Measurements from ENCODE around the gene MYBPC1.

DNA sequence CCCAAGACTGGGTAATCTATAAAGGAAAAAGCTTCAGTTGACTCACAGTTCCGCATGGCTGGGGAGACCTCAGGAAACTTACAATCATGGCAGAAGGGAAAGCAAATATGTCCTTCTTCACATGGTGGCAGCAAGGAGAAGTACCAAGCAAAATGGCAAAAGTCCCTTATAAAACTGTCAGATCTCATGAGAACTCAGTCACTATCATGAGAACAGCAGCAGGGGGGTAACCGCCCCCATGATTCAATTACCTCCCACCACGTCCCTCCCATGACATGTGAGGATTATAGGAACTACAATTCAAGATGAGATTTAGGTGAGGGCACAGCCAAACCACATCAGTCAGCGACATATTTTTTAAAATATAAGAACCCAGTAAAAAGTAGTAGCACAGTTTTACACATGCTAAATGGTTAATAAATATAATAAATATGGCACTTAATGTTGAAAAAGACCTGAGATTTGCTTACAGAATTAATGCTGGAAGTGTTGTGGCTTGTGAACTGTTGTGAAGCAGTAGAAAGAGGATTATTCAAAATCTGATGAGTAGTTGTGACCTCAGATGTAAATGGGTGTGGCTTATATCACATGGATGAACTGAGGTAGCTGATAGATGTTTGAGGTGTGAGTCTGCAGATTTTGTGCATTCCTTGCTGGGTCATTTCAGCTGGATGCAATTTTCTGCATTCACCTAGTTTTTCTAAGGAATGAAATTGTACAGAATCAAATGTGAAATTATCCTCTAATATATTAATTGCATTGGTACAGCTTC lies 55.8 kb downstream of the MYBPC1 start:
- TF ChIP-seq, protein P1, sequence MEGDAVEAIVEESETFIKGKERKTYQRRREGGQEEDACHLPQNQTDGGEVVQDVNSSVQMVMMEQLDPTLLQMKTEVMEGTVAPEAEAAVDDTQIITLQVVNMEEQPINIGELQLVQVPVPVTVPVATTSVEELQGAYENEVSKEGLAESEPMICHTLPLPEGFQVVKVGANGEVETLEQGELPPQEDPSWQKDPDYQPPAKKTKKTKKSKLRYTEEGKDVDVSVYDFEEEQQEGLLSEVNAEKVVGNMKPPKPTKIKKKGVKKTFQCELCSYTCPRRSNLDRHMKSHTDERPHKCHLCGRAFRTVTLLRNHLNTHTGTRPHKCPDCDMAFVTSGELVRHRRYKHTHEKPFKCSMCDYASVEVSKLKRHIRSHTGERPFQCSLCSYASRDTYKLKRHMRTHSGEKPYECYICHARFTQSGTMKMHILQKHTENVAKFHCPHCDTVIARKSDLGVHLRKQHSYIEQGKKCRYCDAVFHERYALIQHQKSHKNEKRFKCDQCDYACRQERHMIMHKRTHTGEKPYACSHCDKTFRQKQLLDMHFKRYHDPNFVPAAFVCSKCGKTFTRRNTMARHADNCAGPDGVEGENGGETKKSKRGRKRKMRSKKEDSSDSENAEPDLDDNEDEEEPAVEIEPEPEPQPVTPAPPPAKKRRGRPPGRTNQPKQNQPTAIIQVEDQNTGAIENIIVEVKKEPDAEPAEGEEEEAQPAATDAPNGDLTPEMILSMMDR (IDR thresholded peaks at IDR 0.05; ENCODE audit: insufficient read depth, low read length, poor library complexity, severe bottlenecking) = no peak
- no peak for TF ChIP-seq EZH2phosphoT487 (conservative IDR thresholded peaks at IDR 0.05; ENCODE audit: low read length)

All from SU-DHL-6 (cell line).